Left renal cortex interstitium (tissue), 4 donors: Measurements from ENCODE around the gene RPUSD1. TPM values are rescaled to one million over a fixed set of nuclear protein-coding genes. Genes with fewer than 3 reads are reported as not detected.
"Not testable (repeated sequence)": the region's sequence is repeated elsewhere in the genome, so short reads cannot be mapped to it uniquely, and the experiment has no call there.

Source experiments
- DNase-seq, 4 donors: peaks; one replicate each; pipeline ENCODE4 v3.0.0-alpha.2; 2013; ENCODE audit warnings: low read depth in 4 of 4, low spot score in 2 of 4, missing footprints in 1 of 4
- polyA plus RNA-seq, 4 donors: library from polyadenylated mRNA; unstranded; fragments of 120-200 nt; gene quantifications; one replicate each; pipeline ENCODE4 v1.2.1, GENCODE V29; 2013; ENCODE audit not compliant: insufficient read length in 4 of 4

RPUSD1 gene
- polyA plus RNA-seq, 4 donors, result 9.7 to 18.5 (median 16.5) TPM

DNA sequence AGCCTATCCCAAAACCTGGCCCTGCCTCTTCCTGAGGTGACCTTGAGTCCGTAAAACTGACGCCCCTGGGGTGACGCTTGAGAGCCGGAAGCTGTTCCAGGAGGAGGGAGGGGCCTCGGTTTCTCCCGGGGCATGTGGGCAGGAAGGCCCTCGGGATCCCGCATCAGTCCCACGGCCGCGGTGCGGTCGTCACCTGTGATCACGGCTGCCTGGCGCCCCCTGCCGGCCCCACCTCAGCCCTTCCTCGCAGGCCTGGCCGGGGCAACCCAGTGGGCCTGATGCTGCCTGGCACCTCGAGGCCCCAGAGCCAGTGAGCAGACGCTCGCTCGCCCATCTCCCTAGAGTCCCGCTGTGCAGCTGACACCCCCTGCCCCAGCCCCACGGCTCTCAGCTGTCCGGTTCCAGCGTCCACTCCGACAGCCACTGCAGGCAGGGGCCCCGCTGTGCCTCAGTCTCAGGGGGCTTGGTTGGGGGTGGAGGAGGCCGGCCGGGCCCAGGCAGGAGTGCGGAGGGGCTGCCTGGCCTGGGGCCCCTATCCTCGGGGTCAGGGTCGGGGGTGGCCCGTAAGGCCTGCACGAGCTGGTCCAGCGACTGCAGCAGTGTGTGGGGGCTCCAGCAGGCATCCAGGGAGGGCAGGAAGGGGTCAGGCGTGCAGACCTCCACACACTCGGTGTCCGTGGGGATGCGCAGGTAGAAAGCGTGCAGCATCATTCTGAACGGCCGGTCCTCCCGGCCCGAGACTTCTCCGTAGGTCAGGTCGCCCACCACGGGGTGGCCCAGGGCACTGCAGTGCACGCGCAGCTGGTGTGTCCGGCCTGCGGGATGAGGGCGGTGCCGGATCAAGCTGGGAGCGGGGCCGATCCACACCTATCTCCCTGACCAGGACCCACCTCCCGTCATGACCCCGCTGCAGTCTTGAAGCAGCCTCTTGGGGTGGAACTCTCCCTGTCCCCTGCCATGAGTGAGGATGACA is 2.3 kb downstream of the RPUSD1 start:
- DNase-seq, result no peak

DNA sequence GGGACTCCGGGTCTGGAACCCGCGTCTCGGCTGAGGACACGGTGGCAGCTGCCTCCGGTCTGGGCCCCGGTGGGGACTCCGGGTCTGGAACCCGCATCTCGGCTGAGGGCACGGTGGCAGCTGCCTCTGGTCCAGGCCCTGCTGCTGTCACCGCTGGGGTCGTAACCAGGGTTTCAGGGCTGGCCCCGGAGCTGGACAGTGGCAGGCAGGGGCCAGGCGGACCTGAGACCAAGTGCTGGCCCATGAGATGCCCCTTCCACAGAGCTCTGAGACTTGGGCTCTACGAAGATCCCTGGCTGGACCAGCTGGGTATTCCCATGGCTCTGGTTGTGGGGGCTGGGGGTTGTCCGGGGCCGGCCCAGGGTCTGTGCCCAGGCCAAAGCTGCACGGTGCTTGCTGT is 3.8 kb downstream of the RPUSD1 start:
- DNase-seq, result no peak

DNA sequence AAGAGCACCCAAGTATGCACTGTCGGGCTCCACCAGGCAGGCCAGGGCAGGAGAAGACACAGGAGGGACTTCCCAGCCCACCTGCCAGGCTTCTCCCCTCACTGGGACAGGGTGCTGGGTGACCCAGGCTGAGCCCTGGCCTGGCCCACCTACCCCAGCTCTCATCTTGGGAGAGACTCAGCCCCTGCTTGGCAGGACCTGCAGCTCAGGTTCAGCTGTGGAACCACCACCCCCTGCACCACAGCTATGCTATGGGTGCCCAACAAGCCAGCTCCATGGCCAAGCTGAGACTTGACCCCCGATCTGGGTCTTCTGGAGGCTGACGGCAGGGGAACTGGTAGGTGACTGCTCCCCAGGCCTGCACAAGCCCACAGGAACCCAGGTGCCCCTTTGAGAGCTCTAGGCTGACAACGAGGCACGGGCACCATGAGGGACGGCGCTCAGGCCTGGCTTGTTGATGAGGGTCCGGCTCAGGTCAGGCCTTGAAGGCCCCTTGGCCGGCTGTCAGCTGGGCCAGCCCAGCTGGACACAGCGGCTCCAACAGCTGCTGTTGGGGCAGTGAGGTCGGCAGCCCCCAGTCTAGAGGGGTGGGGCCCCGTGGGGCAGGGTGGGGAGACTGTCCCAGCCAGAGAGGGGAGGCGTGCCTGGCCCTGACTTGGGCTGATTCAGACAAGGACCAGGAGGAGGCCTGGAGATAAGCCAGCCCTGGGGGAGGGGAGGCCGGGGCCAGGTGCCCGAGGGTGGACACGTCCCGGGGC is 4.6 kb downstream of the RPUSD1 start:
- no peak for DNase-seq

DNA sequence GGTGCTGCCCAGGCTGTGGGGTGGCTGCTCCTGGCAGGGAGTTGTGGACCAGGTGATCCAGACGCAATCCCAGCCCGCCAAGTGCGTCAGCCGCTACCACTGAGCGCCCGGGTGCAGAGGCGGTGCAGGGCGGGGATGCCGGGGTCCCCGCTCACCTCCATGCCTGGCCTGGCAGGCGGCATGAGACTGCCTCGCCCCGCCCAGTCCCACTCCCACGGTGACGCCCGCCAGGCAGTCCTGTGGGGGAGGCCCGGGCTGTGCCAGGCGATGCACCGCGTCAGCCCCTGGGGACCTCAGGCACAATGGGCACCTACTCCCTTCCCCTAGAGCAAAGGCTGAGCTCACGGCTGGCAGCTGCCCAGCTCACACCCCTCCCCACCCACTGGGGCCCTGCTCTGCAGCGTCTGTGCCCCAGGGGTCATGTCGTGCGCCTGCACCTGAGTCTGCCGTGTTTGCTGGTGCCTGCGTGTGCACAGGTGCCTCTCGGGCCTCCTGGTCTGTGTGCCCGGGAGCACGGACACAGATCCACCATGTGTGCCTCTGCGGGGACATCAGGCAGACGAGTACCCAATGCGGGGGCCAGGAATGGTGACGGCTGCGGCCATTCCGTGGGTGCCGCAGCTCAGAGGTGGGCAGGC is 5.3 kb downstream of the RPUSD1 start:
- DNase-seq, result no peak

DNA sequence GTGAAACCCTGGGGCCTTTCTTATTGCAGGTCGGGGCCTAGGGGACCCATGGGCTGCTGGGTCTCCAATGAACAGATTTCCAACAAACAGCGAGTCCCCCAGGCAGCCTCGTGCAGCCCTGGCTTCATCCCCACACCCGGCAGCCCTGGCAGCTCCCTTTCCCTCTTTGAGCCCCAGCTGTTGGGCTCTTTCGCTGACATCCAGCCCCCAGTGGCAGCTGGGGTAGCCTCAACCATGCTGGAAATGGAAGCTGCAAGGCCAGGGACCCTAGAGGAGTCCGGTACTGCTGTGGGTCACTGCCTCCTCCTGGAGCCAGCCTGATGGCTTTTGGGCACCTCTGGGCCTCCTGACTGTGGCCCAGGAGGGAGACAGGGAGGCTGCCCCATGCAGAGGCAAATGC is 5.9 kb downstream of the RPUSD1 start:
- DNase-seq, result no peak

DNA sequence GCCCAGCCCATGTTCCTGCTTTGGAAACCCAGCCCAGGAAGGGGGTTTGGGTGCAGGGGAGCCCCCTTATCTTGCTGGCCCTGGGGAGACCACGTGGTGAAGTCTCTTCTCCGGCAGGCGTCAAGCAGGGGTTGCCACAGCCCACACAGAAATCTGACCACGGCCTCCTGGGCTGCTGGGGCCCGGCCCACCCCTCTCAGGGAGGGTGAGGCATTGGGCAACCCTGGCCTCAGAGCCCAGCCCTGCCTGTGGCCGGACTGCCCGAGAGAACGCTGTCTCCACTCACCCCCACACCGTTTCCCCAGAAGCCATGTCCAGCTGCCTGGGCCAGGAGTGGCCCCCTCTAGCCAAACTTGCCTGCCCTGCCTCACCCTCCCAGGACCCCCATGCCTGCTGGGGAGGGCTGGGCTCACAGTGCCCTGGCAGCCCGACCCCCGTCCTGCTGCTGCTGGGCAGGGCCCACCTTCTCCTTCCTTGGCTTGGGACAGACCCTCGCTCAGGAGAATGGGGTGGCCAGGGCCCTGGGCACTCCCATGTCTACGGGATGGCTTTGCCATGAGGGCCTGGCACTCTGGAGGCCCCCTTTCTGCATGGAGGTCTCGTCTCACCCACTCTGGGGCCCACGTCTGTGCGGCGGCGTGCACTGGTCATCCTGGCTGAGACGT is 6.7 kb downstream of the RPUSD1 start:
- no peak for DNase-seq

DNA sequence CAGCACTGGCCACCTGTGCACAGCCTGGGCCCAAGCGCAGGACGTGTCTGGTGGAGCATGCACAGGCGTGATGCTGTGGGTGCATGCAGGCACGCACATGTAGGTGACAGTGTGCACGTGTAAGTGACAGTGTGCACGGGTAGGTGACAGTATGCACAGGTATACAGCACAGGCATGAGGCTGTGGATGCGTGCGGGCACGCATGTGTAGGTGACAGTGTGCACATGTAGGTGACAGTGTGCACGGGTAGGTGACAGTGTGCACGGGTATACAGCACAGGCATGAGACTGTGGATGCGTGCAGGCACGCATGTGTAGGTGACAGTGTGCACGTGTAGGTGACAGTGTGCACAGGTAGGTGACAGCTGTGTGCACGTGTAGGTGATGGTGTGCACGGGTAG is 7.9 kb downstream of the RPUSD1 start:
- DNase-seq, result no peak

DNA sequence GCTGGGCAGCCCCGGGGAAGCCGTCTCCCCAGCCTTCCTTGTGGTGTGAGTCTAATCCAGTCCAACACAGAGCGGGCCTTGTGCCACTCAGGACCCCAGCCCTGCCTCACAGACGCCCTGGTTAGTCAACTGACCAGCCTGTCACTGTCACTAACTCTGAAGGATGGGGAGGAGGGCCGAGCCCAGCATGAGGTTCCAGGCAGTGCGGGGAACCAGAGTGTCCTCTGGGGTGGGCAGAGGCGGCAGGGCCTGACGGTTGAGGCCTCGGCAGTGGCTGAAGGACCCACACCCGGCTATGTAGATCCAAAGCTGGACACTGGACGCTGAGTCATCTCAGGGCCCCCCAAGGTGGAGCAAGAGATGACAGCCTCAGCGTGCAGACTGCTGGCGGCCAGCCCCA is 8.6 kb downstream of the RPUSD1 start:
- DNase-seq, result no peak

DNA sequence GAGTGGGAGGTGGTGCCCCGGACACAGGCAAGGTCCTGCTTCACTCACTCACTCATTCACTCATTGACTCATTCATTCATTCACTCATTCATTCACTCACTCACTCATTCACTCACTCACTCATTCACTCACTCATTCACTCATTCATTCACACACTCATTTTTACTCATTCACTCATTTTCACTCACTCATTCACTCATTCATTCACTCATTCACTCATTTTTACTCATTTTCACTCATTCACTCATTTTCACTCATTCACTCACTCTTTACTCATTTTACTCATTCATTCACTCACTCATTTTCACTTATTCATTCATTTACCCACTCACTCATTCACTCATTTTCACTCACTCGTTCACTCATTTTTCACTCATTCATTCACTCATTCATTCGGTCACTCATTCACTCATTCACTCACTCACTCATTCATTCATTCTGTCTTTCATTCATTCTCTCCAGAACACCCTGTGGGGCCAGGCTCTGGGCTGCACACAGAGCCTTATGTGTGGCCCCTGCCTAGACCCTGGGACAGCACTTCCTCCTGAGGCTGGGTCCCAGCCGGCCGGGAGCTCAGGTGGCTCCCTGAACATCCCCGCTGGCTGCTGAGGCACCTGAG is 9.2 kb downstream of the RPUSD1 start:
- no peak for DNase-seq

DNA sequence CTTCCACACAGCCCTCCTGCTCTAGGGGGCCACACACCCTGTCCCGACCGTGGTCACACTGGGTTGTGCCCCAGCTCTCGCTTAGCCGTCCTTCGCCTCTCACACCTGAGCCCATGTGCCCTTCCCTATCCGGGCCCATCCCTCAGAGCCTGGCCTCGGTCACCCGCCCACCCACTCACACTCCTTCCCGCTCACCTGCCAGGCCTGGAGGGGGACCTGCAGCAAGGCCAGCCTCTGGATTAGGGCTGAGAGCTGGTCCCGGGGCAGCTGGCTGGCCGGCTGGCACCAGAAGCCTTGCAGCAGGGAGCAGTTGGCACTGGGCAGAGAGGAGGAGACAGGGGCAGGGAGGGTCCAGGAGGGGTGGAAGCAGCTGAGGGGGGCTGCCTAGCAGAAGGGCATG is 9.7 kb downstream of the RPUSD1 start:
- DNase-seq, result no peak

DNA sequence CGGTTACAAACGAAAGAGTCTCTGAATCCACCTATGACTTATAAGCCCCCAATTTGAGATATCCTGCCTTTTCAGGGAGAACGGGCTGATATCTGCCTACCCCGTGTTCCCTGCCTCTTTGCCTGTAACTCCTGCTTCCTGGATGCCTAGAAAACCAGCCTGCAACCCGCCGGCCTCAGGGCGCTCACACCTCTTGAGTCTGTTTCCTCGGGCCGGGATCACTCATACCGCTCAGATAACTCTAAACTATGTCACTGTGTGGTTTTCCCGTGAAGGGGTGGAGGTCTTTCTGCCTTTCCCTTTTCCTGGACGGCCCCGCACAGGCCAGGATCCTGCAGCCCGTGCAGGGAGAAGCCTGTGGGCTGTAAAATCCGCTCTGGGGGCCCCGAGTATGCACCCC is 10.4 kb downstream of the RPUSD1 start:
- DNase-seq, result no peak

DNA sequence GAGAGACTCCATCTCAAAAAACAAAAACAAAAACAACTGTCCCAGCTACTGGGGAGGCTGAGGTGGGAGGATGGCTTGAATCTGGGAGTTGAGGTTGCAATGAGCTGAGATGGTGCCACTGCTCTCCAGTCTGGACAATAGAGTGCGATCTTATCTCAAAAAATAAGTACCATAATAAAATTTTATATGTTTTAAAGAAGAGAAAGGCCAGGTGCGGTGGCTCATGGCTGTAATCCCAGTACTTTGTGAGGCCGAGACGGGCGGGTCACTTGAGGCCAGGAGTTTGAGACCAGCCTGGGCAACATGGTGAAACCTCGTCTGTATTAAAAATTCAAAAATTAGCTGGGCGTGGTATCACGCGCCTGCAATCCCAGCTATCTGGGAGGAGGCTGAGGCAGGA is 11.4 kb downstream of the RPUSD1 start:
- no peak for DNase-seq

DNA sequence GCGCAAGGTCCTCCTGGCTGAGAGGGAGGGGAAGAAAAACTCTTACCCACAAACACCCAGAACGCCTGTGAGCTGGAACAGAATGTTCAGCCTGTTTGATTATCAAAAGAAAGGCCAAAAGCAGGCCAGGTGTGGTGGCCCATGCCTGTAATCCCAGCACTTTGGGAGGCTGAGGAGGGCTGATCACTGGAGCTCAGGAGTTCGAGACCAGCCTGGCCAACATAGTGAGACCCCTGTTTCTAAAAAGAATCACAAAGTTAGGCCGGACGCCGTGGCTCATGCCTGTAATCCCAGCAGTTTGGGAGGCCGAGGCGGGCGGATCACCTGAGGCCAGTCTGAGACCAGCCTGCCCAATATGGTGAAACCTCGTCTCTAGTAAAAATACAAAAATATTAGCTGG is 11.9 kb downstream of the RPUSD1 start:
- not testable (repeated sequence) for DNase-seq

DNA sequence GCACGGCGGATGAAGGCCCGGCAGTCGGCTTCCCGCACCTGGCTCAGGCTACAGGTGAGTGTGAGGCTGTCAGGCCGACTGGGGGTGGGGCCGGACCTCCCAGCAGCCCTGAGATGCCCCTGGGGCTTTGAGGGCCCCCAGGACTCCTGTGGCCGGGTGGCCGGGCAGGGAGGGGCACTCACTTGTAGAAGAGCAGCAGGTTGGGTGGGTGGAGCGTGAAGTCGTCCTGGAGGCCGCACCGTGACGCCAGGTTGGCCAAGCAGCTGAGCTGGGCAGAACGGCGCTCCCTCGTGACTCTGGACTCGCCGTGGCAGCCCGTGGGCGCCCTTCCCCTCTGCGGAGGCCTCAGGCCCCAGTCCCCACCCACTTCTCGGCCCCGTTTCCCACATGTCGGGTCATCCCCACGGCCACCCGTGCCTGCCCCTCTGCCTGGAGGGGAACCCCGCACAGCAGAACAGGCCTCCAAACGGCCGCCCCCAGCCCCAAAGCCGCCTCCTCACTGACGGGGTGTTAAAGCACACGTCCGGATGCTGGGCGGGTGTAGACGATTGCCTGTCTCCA is 12.9 kb downstream of the RPUSD1 start:
- no peak for DNase-seq

DNA sequence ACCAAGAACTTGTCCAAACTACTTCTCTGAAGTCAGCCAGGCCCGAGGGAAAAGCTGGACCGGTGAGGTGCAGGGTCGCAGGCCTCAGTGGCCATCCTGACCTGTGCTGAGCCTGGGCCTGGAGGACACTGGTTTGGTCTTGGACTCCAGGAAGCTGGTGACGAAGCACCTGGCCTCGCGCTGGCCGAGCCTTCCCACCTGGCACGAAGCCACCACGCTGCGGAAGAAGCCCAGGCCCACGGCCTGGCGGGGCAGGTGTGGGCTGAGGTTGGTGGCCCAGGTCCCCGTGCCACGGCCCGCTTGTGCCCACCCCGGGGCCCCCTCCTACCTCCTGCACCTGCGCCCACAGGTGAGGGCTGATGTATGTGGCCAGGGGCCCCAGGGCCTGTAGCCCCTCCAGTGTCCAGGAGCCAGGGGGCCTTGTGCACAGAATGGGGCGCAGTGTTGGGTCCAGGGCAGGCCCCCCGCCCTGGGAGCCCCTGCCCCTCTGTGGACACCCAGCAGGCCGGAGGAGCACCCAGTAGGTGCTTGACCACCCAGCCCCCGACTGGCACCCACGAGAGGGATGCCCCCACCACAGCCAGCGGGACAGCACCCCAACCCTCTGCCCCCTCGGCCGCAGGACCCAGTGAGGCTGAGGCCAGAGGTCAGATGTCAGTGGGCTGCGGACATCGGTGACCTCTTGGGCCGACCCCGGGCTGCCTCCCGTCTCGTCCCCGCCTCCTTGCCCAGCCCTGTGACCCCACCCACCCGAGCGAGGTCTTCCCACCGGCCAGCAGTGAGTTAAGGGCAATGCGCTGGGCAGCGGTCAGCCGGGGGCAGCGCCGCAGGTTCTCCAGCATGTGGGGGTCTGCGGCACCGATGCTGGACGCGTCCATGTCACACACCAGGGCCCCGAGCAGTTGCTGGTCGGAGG is 13.8 kb downstream of the RPUSD1 start:
- DNase-seq, result no peak

DNA sequence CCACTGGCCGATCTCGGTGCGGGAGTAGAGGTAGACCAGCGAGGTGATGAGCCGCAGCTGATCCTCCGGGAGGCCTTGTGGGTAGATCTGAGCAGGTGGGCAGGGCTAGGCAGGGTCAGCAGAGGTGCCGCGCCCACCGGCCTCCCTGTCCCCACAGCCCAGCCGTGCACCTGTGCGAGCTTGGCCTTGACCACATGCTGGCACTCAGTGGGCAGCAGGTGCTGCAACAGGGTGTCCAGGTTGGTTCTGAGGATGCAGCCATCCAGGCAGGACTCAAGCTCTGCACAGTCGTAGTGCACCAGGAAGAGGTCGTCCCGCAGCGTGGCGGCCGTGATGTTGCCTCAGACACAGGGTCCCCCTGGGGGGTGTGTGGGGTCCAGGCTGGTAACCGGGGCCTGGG is 15.2 kb downstream of the RPUSD1 start:
- no peak for DNase-seq

DNA sequence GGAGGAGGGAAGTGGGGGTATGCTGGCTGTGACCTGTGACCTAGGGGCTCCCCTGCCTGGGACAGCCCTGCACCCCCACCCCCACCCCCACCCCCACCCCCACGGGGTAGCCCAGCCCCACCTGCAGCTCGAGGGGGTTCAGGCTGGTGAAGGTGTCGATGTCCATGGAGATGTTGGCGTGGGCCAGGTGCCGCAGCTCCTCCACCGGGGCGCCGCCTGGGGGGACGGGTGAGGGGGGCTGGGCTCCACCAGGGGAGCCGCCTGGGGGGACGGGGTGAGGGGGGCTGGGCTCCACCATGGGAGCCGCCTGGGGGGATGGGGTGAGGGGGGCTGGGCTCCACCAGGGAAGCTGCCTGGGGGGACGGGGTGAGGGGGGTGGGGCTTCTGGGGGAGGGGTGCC is 17.8 kb downstream of the RPUSD1 start:
- DNase-seq, result no peak

DNA sequence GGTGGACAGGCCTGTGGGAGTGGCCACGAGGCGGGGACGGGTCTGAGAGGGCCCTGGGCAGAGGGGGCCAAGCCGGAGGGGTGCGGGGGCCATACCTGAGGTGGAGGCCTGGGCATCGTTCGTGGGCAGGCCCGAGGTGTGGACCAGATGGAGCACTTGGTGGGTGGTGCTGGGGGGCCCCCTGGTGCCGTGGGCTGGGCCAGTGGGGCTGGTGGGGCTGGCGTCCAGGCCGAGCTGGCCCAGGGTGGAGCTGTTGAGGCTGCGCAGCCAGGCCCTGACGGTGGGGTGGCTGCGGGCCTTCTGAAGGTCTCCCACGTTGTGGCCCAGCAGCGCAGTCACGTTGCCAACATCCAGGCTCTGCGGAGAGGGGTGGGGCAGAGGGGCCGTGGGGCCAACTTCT is 18.2 kb downstream of the RPUSD1 start:
- no peak for DNase-seq

DNA sequence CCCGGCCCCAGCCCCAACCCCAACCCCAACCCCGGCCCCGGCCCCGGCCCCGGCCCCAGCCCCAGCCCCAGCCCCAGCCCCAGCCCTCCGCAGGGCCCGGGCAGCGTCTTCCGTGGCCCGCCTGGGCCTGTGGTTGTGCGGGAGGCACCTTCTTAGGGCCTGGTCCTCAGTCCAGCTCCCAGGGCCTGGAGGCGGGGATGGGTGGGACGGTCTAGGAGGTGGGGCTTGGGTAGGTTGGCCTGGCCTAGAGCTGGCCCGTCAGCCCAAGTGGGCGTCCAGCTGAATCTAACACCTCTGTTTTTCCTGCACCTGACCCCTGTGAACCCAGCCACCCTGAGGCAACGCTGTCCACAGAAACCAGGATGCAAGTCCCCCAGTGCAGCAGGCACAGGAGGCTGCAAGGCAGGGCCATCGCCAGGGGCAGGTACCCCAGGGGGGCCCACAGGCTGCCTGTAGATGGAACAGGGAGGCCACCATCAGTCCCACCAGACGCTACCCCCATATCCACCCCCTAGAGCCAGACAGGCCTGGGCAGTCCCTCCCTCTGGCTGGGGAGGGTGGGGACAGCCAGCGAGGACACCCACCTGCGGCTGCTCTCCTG is 18.9 kb downstream of the RPUSD1 start:
- DNase-seq, result no peak
